ENCODE measurements around the gene ABHD2.
"Not testable (repeated sequence)": the region's sequence is repeated elsewhere in the genome, so short reads cannot be mapped to it uniquely, and the experiment has no call there.

The ABHD2 gene

GRCh38 chr15:89121414-89121813 lies 33.2 kb downstream of the ABHD2 start:
- no peak for DNase-seq
- ATAC-seq, result no peak

GRCh38 chr15:89122505-89123180 lies 34.4 kb downstream of the ABHD2 start:
- DNase-seq (no peak), ATAC-seq (no peak)

GRCh38 chr15:89123181-89123525 lies 34.9 kb downstream of the ABHD2 start:
- no peak for DNase-seq

GRCh38 chr15:89125088-89125826 lies 37.0 kb downstream of the ABHD2 start:
- DNase-seq, result no peak
- ATAC-seq, result no peak

More at GRCh38 chr15:89123181-89123525, 34.9 kb downstream of the ABHD2 start:
- ATAC-seq, result no peak

- ATAC-seq (no peak), DNase-seq (no peak)
Measured at GRCh38 chr15:89126009-89126408, 37.8 kb downstream of the ABHD2 start.

- ATAC-seq (peak; percentile 94), DNase-seq (peak; percentile 23)
Measured at GRCh38 chr15:89127054-89127702, 38.9 kb downstream of the ABHD2 start.

GRCh38 chr15:89128320-89129122 lies 40.3 kb downstream of the ABHD2 start:
- no peak for ATAC-seq

GRCh38 chr15:89129123-89129815 lies 41.0 kb downstream of the ABHD2 start:
- DNase-seq (peak; percentile 73), ATAC-seq (no peak)

More at GRCh38 chr15:89128320-89129122, 40.3 kb downstream of the ABHD2 start:
- no peak for DNase-seq

- no peak for ATAC-seq
Measured at GRCh38 chr15:89129816-89130134, 41.5 kb downstream of the ABHD2 start.

GRCh38 chr15:89130201-89130600 lies 41.9 kb downstream of the ABHD2 start:
- DNase-seq (peak; percentile 15), ATAC-seq (no peak)

More at GRCh38 chr15:89129816-89130134, 41.5 kb downstream of the ABHD2 start:
- no peak for DNase-seq

GRCh38 chr15:89131731-89132130 lies 43.5 kb downstream of the ABHD2 start:
- ATAC-seq, result no peak
- no peak for DNase-seq

- peak; percentile 10 for DNase-seq
- no peak for ATAC-seq
Measured at GRCh38 chr15:89132611-89133507, 44.6 kb downstream of the ABHD2 start.

GRCh38 chr15:89135387-89136077 lies 47.3 kb downstream of the ABHD2 start:
- DNase-seq, ATAC-seq: not testable (repeated sequence)

- ATAC-seq, result no peak
- DNase-seq, result no peak
Measured at GRCh38 chr15:89136078-89136806, 48.0 kb downstream of the ABHD2 start.

- peak; percentile 10 for DNase-seq
- no peak for ATAC-seq
Measured at GRCh38 chr15:89136818-89137772, 48.8 kb downstream of the ABHD2 start.

- no peak for DNase-seq
- ATAC-seq, result no peak
Measured at GRCh38 chr15:89137926-89138325, 49.7 kb downstream of the ABHD2 start.

GRCh38 chr15:89138999-89139612 lies 50.9 kb downstream of the ABHD2 start:
- no peak for ATAC-seq

More at GRCh38 chr15:89138999-89139612, 50.9 kb downstream of the ABHD2 start:
- no peak for DNase-seq

Measured in stimulated activated naive CD8-positive, alpha-beta T cell treated with anti-CD3 and anti-CD28 coated beads, Interleukin-15, Interleukin-2, amounts not matched to agents 100 U/mL and 50 U/mL, for 24 hours (primary cell).